GM21515 (cell line): Measurements from ENCODE around the gene TRAF3IP1.

ENCODE experiments used
- ATAC-seq: cut with Tn5 transposase; IDR thresholded peaks from one replicate; pipeline ENCODE4 v1.9.1; 2021; ENCODE audit not compliant: unreplicated experiment

The TRAF3IP1 gene

GRCh38 chr2:238287737-238288649 is 32.3 kb upstream of the TRAF3IP1 start, which contains the start of gene PER2:
Gene PER2, minus strand, starts transcription at chr2:238288610. Its CDS starts 10,674 bp downstream, at chr2:238277936.
- peak; percentile 38 for ATAC-seq

GRCh38 chr2:238288650-238289573 is 31.4 kb upstream of the TRAF3IP1 start:
- peak; percentile 87 for ATAC-seq

- no peak for ATAC-seq
Measured at GRCh38 chr2:238289574-238289973, 30.7 kb upstream of the TRAF3IP1 start.

GRCh38 chr2:238290091-238290509 is 30.2 kb upstream of the TRAF3IP1 start:
- no peak for ATAC-seq

- ATAC-seq, result no peak
Measured at GRCh38 chr2:238290715-238291549, 29.4 kb upstream of the TRAF3IP1 start.

GRCh38 chr2:238291550-238292281 is 28.6 kb upstream of the TRAF3IP1 start:
- ATAC-seq, result no peak

- ATAC-seq, result no peak
Measured at GRCh38 chr2:238294046-238294392, 26.3 kb upstream of the TRAF3IP1 start.

- ATAC-seq, result no peak
Measured at GRCh38 chr2:238294393-238295143, 25.8 kb upstream of the TRAF3IP1 start.

- ATAC-seq, result no peak
Measured at GRCh38 chr2:238295144-238296112, 24.9 kb upstream of the TRAF3IP1 start.

- no peak for ATAC-seq
Measured at GRCh38 chr2:238296638-238297457, 23.5 kb upstream of the TRAF3IP1 start.

GRCh38 chr2:238299803-238300202 is 20.5 kb upstream of the TRAF3IP1 start:
- no peak for ATAC-seq

GRCh38 chr2:238302087-238302486 is 18.2 kb upstream of the TRAF3IP1 start:
- no peak for ATAC-seq

- no peak for ATAC-seq
Measured at GRCh38 chr2:238302751-238303150, 17.6 kb upstream of the TRAF3IP1 start.

- no peak for ATAC-seq
Measured at GRCh38 chr2:238304116-238304515, 16.2 kb upstream of the TRAF3IP1 start.

GRCh38 chr2:238305092-238305862 is 15.0 kb upstream of the TRAF3IP1 start:
- ATAC-seq, result no peak

GRCh38 chr2:238305965-238306671 is 14.2 kb upstream of the TRAF3IP1 start:
- no peak for ATAC-seq
